CD14-positive monocyte (primary cell): Measurements from ENCODE around the gene TMEM135. TPM values are rescaled to one million over a fixed set of nuclear protein-coding genes. Genes with fewer than 3 reads are reported as not detected.
"Not testable (repeated sequence)": the region's sequence is repeated elsewhere in the genome, so short reads cannot be mapped to it uniquely, and the experiment has no call there.

Experiments used
- DNase-seq, 3 donors: peaks; one replicate each; pipeline ENCODE4 v3.0.0-alpha.2; 2011 to 2022
- H2AFZ ChIP-seq: 2 replicates; pipeline ENCODE4 v1.6.0; 2012; ENCODE audit warnings: mild to moderate bottlenecking, low read depth, low read length, inconsistent platforms; ENCODE audit not compliant: insufficient read depth, poor library complexity, severe bottlenecking
- H3K27ac ChIP-seq, 2 donors: 1 replicate in 1 of 2; 2 replicates in 1 of 2; pipeline ENCODE4 v1.5.1; 2012 to 2013; ENCODE audit warnings: low read length in 2 of 2, control low read depth in 1 of 2, inconsistent platforms in 1 of 2, low read depth in 1 of 2, mild to moderate bottlenecking in 1 of 2
- H3K27me3 ChIP-seq, 2 donors: one replicate each; pipeline versions ENCODE4 v1.6.0 to v1.6.1; 2011 to 2013; ENCODE audit warnings: low read length in 2 of 2; ENCODE audit not compliant: control insufficient read depth in 2 of 2, insufficient read depth in 2 of 2
- H3K36me3 ChIP-seq, 2 donors: replicated peaks in 1 of 2; 1 replicate in 1 of 2; 2 replicates in 1 of 2; pipeline versions ENCODE4 v1.5.1 to v1.6.1; 2012 to 2013; ENCODE audit warnings: low read length in 2 of 2, control low read depth in 1 of 2, inconsistent platforms in 1 of 2, mild to moderate bottlenecking in 1 of 2; ENCODE audit not compliant: insufficient read depth in 2 of 2, control insufficient read depth in 1 of 2
- H3K4me1 ChIP-seq, 2 donors: 1 replicate in 1 of 2; 2 replicates in 1 of 2; pipeline versions ENCODE4 v1.5.1 to v1.6.1; 2012 to 2013; ENCODE audit warnings: low read length in 2 of 2, control low read depth in 1 of 2, inconsistent platforms in 1 of 2, mild to moderate bottlenecking in 1 of 2, moderate library complexity in 1 of 2; ENCODE audit not compliant: insufficient read depth in 2 of 2, control insufficient read depth in 1 of 2
- H3K4me2 ChIP-seq: replicated peaks from 2 replicates; pipeline ENCODE3; 2012; ENCODE audit warnings: low read length, moderate library complexity, mild to moderate bottlenecking; ENCODE audit not compliant: poor library complexity, severe bottlenecking; ENCODE audit errors: extremely low read depth
- H3K4me3 ChIP-seq, 3 experiments: fragments of 200-600 bp in 1 of 3; sonication (generic) in 1 of 3; replicated peaks in 1 of 3; 1 replicate in 2 of 3; 2 replicates in 1 of 3; pipeline ENCODE4 v1.5.1; 2011 to 2013; ENCODE audit warnings: low read length in 3 of 3, mild to moderate bottlenecking in 3 of 3, control low read depth in 2 of 3, low read depth in 2 of 3, inconsistent platforms in 1 of 3, moderate library complexity in 1 of 3
- H3K79me2 ChIP-seq: 2 replicates; pipeline ENCODE4 v1.6.0; 2012; ENCODE audit warnings: mild to moderate bottlenecking, control low read depth, inconsistent platforms, low read length, moderate library complexity; ENCODE audit not compliant: insufficient read depth
- H3K9ac ChIP-seq: 2 replicates; pipeline ENCODE4 v1.6.0; 2017; ENCODE audit warnings: low read length, mild to moderate bottlenecking; ENCODE audit not compliant: insufficient read depth, poor library complexity, severe bottlenecking
- H3K9me3 ChIP-seq, 2 donors: replicated peaks in 1 of 2; 1 replicate in 1 of 2; 2 replicates in 1 of 2; pipeline versions ENCODE4 v1.5.1 to v1.6.1; 2012 to 2013; ENCODE audit warnings: low read length in 2 of 2, control low read depth in 1 of 2; ENCODE audit not compliant: control insufficient read depth in 1 of 2, insufficient read depth in 1 of 2
- H4K20me1 ChIP-seq: 2 replicates; pipeline ENCODE4 v1.6.0; 2012; ENCODE audit warnings: mild to moderate bottlenecking, low read length, control low read depth, moderate library complexity; ENCODE audit not compliant: insufficient read depth
- H3K27ac Mint-ChIP-seq, 7 donors: one replicate each; pipeline ENCODE4 v1.8.0; 2020; ENCODE audit warnings: mild to moderate bottlenecking in 7 of 7, mixed read lengths in 7 of 7, moderate library complexity in 6 of 7, inconsistent platforms in 2 of 7
- H3K27me3 Mint-ChIP-seq, 3 donors: one replicate each; pipeline ENCODE4 v1.8.0; 2021 to 2022; ENCODE audit warnings: low read depth in 3 of 3, mild to moderate bottlenecking in 3 of 3, mixed read lengths in 3 of 3, moderate library complexity in 3 of 3, inconsistent platforms in 1 of 3
- H3K36me3 Mint-ChIP-seq, 2 donors: one replicate each; pipeline ENCODE4 v1.8.0; 2020; ENCODE audit warnings: mixed read lengths in 2 of 2, inconsistent platforms in 1 of 2, mild to moderate bottlenecking in 1 of 2
- H3K4me1 Mint-ChIP-seq: one replicate; pipeline ENCODE4 v1.8.0; 2020; ENCODE audit warnings: mild to moderate bottlenecking, mixed read lengths
- H3K4me3 Mint-ChIP-seq, 2 donors: one replicate each; pipeline ENCODE4 v1.8.0; 2020; ENCODE audit warnings: mild to moderate bottlenecking in 2 of 2, mixed read lengths in 2 of 2, moderate library complexity in 1 of 2
- H3K9me3 Mint-ChIP-seq, 7 donors: one replicate each; pipeline ENCODE4 v1.8.0; 2020 to 2022; ENCODE audit warnings: mixed read lengths in 7 of 7, mild to moderate bottlenecking in 6 of 7, moderate library complexity in 6 of 7, inconsistent platforms in 2 of 7
- WGBS: methylation state at CpG from one replicate; pipeline ENCODE4 v1.1.5; 2013; ENCODE audit warnings: missing lambda C conversion rate; ENCODE audit not compliant: insufficient coverage; 5-methylcytosine and 5-hydroxymethylcytosine counted together
- intact Hi-C, 2 donors: fragments of 100-400 bp; cut with micrococcal nuclease; formaldehyde crosslinking; loops; one replicate each; pipeline versions ENCODE4 v1.15.0 to v1.15.1; 2023
- polyA plus RNA-seq, 3 donors: library from polyadenylated mRNA; depleted of rRNA in 1 of 3; unstranded in 2 of 3; stranded (reverse) in 1 of 3; fragments of 300-500 nt in 2 of 3; fragments of >200 nt in 1 of 3; fragmentation: Illumina TruSeq in 2 of 3; gene quantifications; 1 replicate in 2 of 3; 2 replicates in 1 of 3; pipeline ENCODE4 v1.2.3, GENCODE V29; 2012 to 2021
- TF ChIP-seq, protein P1 (sequence below): fragments of 200-600 bp; IDR thresholded peaks from one replicate; pipeline ENCODE4 v1.8.0; 2022; ENCODE audit warnings: antibody characterized with exemption, mild to moderate bottlenecking

TMEM135 gene
- polyA plus RNA-seq, 3 donors = 2.7 to 8.4 (median 5.9) TPM

GRCh38 chr11:87265979-87266378 is 228.2 kb downstream of the TMEM135 start:
- H3K4me1 ChIP-seq = no peaks in the 10 kb centered on the region
- H3K9me3 ChIP-seq = no peaks in the 10 kb centered on the region
- Mint-ChIP-seq H3K27me3 (peaks cover 0 to 1% (median 0%) of the 10 kb centered on the region in 3 donors), H3K36me3 (no peaks in the 10 kb centered on the region), H3K9me3 (no peaks in the 10 kb centered on the region), H3K4me1 (peaks cover 6% of the 10 kb centered on the region), H3K27ac (no peak overlapping the region), H3K4me3 (no peak overlapping the region)
- H3K36me3 ChIP-seq = no peaks in the 10 kb centered on the region
- intact Hi-C loops = no loop called here
- H3K9ac ChIP-seq = no peak overlapping the region
- no peak overlapping the region for H2AFZ ChIP-seq
- no peaks in the 10 kb centered on the region for H3K79me2 ChIP-seq
- DNase-seq = no peak
- no peaks in the 10 kb centered on the region for H3K27me3 ChIP-seq
- TF ChIP-seq, protein P1, sequence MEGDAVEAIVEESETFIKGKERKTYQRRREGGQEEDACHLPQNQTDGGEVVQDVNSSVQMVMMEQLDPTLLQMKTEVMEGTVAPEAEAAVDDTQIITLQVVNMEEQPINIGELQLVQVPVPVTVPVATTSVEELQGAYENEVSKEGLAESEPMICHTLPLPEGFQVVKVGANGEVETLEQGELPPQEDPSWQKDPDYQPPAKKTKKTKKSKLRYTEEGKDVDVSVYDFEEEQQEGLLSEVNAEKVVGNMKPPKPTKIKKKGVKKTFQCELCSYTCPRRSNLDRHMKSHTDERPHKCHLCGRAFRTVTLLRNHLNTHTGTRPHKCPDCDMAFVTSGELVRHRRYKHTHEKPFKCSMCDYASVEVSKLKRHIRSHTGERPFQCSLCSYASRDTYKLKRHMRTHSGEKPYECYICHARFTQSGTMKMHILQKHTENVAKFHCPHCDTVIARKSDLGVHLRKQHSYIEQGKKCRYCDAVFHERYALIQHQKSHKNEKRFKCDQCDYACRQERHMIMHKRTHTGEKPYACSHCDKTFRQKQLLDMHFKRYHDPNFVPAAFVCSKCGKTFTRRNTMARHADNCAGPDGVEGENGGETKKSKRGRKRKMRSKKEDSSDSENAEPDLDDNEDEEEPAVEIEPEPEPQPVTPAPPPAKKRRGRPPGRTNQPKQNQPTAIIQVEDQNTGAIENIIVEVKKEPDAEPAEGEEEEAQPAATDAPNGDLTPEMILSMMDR = no peak
- H3K27ac ChIP-seq = no peak overlapping the region
- no peak overlapping the region for H3K4me3 ChIP-seq
- H4K20me1 ChIP-seq = no peaks in the 10 kb centered on the region
- H3K4me2 ChIP-seq = no peak overlapping the region

DNA sequence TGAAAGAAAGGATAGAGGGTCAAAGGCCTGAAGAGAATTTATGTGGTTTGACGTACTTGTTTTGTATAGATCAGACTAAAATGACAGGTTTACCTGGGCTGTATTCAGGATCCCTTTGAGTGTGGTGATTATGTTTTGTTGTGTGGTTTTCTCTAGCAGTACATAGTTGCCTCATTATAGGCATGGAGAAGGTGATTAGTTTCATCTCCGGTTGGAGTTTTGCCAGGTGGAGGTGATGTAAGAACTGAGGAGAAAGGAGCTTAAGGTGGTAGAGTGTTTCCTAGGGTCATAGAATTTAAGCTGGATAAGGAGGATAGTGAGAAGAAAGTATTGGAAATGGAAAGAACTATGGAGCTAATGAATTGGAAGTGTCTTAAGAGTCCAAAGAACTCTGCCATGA is 229.0 kb downstream of the TMEM135 start:
- H3K27ac Mint-ChIP-seq = no peak overlapping the region
- Histone ChIP-seq H2AFZ (no peak overlapping the region), H4K20me1 (no peaks in the 10 kb centered on the region), H3K27ac (no peak overlapping the region), H3K36me3 (no peaks in the 10 kb centered on the region), H3K9me3 (no peaks in the 10 kb centered on the region), H3K79me2 (no peaks in the 10 kb centered on the region), H3K9ac (no peak overlapping the region), H3K4me1 (no peaks in the 10 kb centered on the region), H3K4me2 (no peak overlapping the region), H3K27me3 (no peaks in the 10 kb centered on the region), H3K4me3 (no peak overlapping the region)
- intact Hi-C loops = no loop called here
- WGBS = 96% methylated on average over 2 of the region's 2 CpGs
- no peak for DNase-seq
- H3K4me3 Mint-ChIP-seq = no peak overlapping the region
- H3K4me1 Mint-ChIP-seq = peaks cover 6% of the 10 kb centered on the region
- H3K27me3 Mint-ChIP-seq = peaks cover 0 to 1% (median 0%) of the 10 kb centered on the region in 3 donors
- H3K9me3 Mint-ChIP-seq = no peaks in the 10 kb centered on the region
- TF ChIP-seq, protein P1 = no peak
- H3K36me3 Mint-ChIP-seq = no peaks in the 10 kb centered on the region

DNA sequence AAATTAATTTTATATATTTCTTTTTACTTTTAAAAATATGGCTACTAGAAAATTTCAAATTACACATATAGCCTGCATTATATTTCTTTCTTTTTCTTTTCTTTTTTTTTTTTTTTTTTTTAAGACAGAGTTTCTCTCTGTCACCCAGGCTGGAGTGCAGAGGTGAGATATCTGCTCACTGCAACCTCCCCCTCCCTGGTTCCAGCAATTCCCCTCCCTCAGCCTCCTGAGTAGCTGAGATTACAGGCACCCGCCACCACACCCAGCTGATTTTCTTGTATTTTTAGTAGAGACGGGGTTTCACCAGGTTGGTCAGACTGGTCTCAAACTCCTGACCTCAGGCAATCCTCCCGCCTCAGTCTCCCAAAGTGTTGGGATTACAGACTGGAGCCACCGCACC is 234.2 kb downstream of the TMEM135 start:
- H3K4me3 Mint-ChIP-seq, H3K4me1 ChIP-seq, H3K36me3 Mint-ChIP-seq, H3K9me3 Mint-ChIP-seq, intact Hi-C loops, H3K27ac ChIP-seq, H3K27me3 ChIP-seq, H2AFZ ChIP-seq, H3K4me1 Mint-ChIP-seq, H3K36me3 ChIP-seq, H3K27ac Mint-ChIP-seq, H3K9me3 ChIP-seq, H3K4me2 ChIP-seq, H3K9ac ChIP-seq, H3K27me3 Mint-ChIP-seq, DNase-seq, H3K4me3 ChIP-seq, H4K20me1 ChIP-seq, H3K79me2 ChIP-seq: not testable (repeated sequence)
- 96% methylated on average over 3 of the region's 4 CpGs for WGBS
